ENCODE data around the gene GUF1.
A peak's percentile ranks its signal among the peaks of the same experiment; 100 is the strongest.

Gene GUF1, protein sequence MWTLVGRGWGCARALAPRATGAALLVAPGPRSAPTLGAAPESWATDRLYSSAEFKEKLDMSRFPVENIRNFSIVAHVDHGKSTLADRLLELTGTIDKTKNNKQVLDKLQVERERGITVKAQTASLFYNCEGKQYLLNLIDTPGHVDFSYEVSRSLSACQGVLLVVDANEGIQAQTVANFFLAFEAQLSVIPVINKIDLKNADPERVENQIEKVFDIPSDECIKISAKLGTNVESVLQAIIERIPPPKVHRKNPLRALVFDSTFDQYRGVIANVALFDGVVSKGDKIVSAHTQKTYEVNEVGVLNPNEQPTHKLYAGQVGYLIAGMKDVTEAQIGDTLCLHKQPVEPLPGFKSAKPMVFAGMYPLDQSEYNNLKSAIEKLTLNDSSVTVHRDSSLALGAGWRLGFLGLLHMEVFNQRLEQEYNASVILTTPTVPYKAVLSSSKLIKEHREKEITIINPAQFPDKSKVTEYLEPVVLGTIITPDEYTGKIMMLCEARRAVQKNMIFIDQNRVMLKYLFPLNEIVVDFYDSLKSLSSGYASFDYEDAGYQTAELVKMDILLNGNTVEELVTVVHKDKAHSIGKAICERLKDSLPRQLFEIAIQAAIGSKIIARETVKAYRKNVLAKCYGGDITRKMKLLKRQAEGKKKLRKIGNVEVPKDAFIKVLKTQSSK

DNA sequence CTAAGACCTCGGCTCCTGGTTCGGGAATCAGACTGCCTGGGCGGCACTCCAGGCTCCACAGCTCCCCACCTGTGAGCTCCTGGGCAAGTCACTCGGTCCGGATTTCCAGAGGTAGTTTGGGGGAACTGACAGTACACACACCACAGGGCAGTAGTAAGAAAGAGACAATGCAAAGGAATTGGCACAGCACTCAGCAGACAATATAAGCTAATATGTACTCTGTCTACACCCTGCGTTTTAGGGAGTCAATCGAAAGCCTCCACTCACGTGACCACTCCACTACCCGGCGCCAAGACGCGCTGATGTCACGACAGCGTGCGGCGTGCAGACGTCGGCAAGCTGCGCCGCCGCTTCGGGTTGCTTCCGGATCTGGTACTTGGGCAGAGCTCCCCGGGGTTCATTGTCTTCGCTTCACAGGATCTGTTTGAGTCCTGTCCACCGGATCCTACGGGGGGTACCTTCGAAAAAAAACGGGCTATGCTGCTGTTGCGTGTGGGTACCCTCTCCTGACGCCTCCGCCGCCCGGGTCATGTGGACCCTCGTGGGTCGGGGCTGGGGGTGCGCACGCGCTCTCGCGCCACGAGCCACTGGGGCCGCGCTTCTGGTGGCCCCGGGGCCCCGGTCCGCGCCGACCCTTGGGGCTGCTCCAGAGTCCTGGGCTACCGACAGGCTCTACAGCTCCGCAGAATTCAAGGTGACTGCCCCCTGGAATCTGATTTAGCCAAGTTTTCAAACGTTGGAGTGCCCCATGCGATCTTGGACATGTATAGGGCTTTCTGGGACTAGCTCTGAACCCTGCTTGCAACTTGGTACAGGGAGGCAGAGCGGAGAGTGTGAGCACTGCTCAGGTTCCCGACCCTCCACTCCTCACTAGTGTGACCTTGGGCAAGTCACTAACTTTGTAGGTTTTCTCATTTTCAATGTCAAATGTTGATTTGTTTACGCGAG is at the start of gene GUF1:
Gene GUF1, plus strand, starts transcription at position 327 of the 948 bp plus-strand sequence. Its CDS starts 203 bp downstream, at position 530.
- DNase-seq (ENCODE audit: low read depth): peak; percentile 92
- peak within 1 kb of the TSS; percentile 94 for H3K4me3 ChIP-seq (replicated peaks; ENCODE audit: low read depth, low read length)
- no peak for TF ChIP-seq CTCF (IDR thresholded peaks at IDR 0.05; ENCODE audit: low read length, missing control alignments)

DNA sequence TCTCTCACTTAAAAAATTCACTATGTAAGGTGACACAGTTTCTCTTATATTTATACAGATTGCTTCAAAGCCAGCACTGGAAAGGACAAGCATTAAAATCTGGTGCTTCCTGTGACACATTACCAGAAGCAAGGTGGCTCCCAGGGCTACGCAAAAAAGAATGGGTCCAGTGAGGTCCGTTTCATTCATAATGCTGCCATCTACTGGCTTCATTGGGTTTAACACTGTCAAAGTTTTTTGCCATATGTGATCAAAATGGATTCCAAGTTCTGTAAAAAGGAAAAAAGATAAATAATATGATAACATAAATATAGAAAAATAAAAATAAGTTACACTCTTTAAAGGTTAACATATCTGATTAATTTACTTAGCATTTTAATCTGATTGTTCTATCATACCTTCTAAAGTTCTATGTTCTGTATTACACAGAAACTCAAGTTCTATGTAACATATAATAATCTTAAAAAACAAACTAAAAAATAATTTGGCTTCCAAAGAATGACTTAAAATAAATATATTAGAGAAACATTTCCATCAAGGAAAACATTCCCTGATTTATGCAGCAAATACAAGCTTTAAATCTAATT is 48.8 kb upstream of the GUF1 start:
- no peak overlapping the region for H3K4me3 ChIP-seq (replicated peaks; ENCODE audit: low read depth, low read length)
- peak; percentile 68 for DNase-seq (ENCODE audit: low read depth)
- TF ChIP-seq CTCF (IDR thresholded peaks at IDR 0.05; ENCODE audit: low read length, missing control alignments): peak; percentile 74

GRCh38 chr4:44632089-44632488 is 46.1 kb upstream of the GUF1 start:
- no peak overlapping the region for H3K4me3 ChIP-seq (replicated peaks; ENCODE audit: low read depth, low read length)
- peak; percentile 31 for TF ChIP-seq CTCF (IDR thresholded peaks at IDR 0.05; ENCODE audit: low read length, missing control alignments)
- peak; percentile 1 for DNase-seq (ENCODE audit: low read depth)

DNA sequence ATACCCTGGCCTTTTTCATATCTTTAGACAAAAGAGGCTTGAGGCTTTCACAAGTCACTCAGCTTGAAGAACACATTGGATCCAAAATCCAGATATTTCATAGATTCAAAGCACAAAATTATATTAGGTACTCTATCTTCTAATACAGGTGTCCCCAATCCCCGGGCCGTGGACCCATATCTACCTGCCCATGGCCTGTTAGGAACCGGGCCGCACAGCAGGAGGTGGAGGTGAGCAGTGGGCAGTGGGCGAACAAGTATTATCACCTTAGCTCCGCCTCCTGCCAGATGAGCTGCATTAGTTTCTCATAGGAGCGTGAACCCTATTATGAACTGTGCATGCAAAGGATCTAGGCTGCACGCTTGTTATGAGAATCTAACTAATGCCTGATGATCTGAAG is 45.5 kb upstream of the GUF1 start:
- TF ChIP-seq CTCF (IDR thresholded peaks at IDR 0.05; ENCODE audit: low read length, missing control alignments): no peak
- H3K4me3 ChIP-seq (replicated peaks; ENCODE audit: low read depth, low read length): no peak overlapping the region
- DNase-seq (ENCODE audit: low read depth): no peak

GRCh38 chr4:44638091-44638490 is 40.1 kb upstream of the GUF1 start:
- H3K4me3 ChIP-seq (replicated peaks; ENCODE audit: low read depth, low read length): no peak overlapping the region
- no peak for DNase-seq (ENCODE audit: low read depth)
- TF ChIP-seq CTCF (IDR thresholded peaks at IDR 0.05; ENCODE audit: low read length, missing control alignments): no peak

- TF ChIP-seq CTCF (IDR thresholded peaks at IDR 0.05; ENCODE audit: low read length, missing control alignments): no peak
- DNase-seq (ENCODE audit: low read depth): no peak
- no peak overlapping the region for H3K4me3 ChIP-seq (replicated peaks; ENCODE audit: low read depth, low read length)
These were observed 32.1 kb upstream of the GUF1 start for GRCh38 chr4:44646151-44646550.

Data from fibroblast of pulmonary artery (primary cell).